Panc1 (cell line): ENCODE measurements around the gene PPIL6. TPM values are rescaled to one million over a fixed set of nuclear protein-coding genes. Genes with fewer than 3 reads are reported as not detected.

Experiments
- ATAC-seq: fragments of 200-7000 bp; cut with Tn5 transposase; 2 replicates; pipeline ENCODE4 v1.9.1; 2020; ENCODE audit warnings: mild to moderate bottlenecking, moderate library complexity
- BruUV-seq: library from RNA; stranded (reverse); fragments of 400-500 nt; replicated peaks from 2 replicates; lab custom pipeline; 2021; lab: Mats Ljungman, UMichigan
- CTCF ChIA-PET: fragments of 300-600 bp; sonication (Branson Sonifier 250); formaldehyde crosslinking; loops from one replicate; lab custom pipeline; 2022; ENCODE audit warnings: antibody characterized with exemption; lab: Charles Lee
- POLR2A ChIA-PET: fragments of 300-600 bp; sonication (Branson Sonifier 250); formaldehyde crosslinking; loops from one replicate; lab custom pipeline; 2022; ENCODE audit warnings: antibody characterized with exemption; lab: Charles Lee
- DNase-seq: peaks from one replicate; pipeline ENCODE4 v3.0.0-alpha.2; 2010; ENCODE audit warnings: low read depth, low spot score
- H3K27ac ChIP-seq: 2 replicates; pipeline ENCODE4 v1.5.1; 2011; ENCODE audit warnings: mild to moderate bottlenecking, low read length, inconsistent platforms
- H3K27me3 ChIP-seq: fragments of 200-500 bp; sonication (Bioruptor generic); 2 replicates; pipeline ENCODE4 v1.6.0; 2014; ENCODE audit warnings: low read length, inconsistent platforms; ENCODE audit not compliant: control insufficient read depth, insufficient read depth
- H3K36me3 ChIP-seq: fragments of 200-500 bp; sonication (Bioruptor generic); 2 replicates; pipeline ENCODE4 v1.5.1; 2014; ENCODE audit warnings: inconsistent platforms, mild to moderate bottlenecking, low read length, moderate library complexity; ENCODE audit not compliant: control insufficient read depth, insufficient read depth
- H3K4me1 ChIP-seq: 2 replicates; pipeline ENCODE4 v1.5.1; 2011; ENCODE audit warnings: inconsistent platforms, mild to moderate bottlenecking, low read length, moderate library complexity; ENCODE audit not compliant: control insufficient read depth, insufficient read depth
- H3K4me3 ChIP-seq, 2 experiments: 2 replicates each; pipeline ENCODE4 v1.5.1; 2011 to 2012; ENCODE audit warnings: low read depth in 2 of 2, low read length in 2 of 2, mild to moderate bottlenecking in 2 of 2, inconsistent platforms in 1 of 2, moderate library complexity in 1 of 2
- H3K9me3 ChIP-seq: fragments of 200-500 bp; sonication (Bioruptor generic); 2 replicates; pipeline ENCODE4 v1.5.1; 2014; ENCODE audit warnings: low read depth, mild to moderate bottlenecking, inconsistent platforms, low read length, moderate library complexity; ENCODE audit not compliant: control insufficient read depth, insufficient read depth
- SIN3A ChIP-seq: IDR thresholded peaks from 2 replicates; pipeline ENCODE4 v1.6.1; 2012; ENCODE audit warnings: low read depth, mild to moderate bottlenecking, low read length, moderate library complexity, borderline replicate concordance; ENCODE audit not compliant: insufficient read depth
- TCF7L2 ChIP-seq: IDR thresholded peaks from 2 replicates; pipeline ENCODE4 v1.6.1; 2011; ENCODE audit warnings: mild to moderate bottlenecking, low read depth, low read length, inconsistent platforms
- in situ Hi-C: cut with HindIII; loops from 2 replicates; pipeline ENCODE4 v1.10.0; 2016; ENCODE audit warnings: low sequenced_read_pairs, low pct_unique_long_range_greater_than_20kb
- intact Hi-C: fragments of 100-400 bp; cut with micrococcal nuclease; formaldehyde crosslinking; loops from one replicate; pipeline ENCODE4 v1.10.0; 2022; ENCODE audit not compliant: unreplicated experiment
- total RNA-seq: library from RNA; stranded (reverse); gene quantifications from one replicate; pipeline ENCODE4 v1.2.1, GENCODE V29; 2021; ENCODE audit not compliant: unreplicated experiment
- TF ChIP-seq, protein P1 (sequence below): fragments of 450-650 bp; IDR thresholded peaks from 2 replicates; pipeline ENCODE4 v1.5.1; 2017; ENCODE audit warnings: mild to moderate bottlenecking
- TF ChIP-seq, protein P2 (sequence below), 2 experiments: IDR thresholded peaks; 2 replicates each; pipeline ENCODE4 v1.6.1; 2011 to 2012; ENCODE audit warnings: low read depth in 2 of 2, control low read depth in 1 of 2, low read length in 1 of 2, mild to moderate bottlenecking in 1 of 2, moderate library complexity in 1 of 2; ENCODE audit not compliant: insufficient read depth in 1 of 2

PPIL6 gene
- total RNA-seq, 1 experiment from 2014 or later, result 2.2 TPM

- in situ Hi-C loops, result no loop called here
- H3K27ac ChIP-seq, result peak overlapping the region; percentile 90
- ATAC-seq, result peak; percentile 8
Observed at GRCh38 chr6:109454496-109455436, 14.3 kb upstream of the PPIL6 start.

DNA sequence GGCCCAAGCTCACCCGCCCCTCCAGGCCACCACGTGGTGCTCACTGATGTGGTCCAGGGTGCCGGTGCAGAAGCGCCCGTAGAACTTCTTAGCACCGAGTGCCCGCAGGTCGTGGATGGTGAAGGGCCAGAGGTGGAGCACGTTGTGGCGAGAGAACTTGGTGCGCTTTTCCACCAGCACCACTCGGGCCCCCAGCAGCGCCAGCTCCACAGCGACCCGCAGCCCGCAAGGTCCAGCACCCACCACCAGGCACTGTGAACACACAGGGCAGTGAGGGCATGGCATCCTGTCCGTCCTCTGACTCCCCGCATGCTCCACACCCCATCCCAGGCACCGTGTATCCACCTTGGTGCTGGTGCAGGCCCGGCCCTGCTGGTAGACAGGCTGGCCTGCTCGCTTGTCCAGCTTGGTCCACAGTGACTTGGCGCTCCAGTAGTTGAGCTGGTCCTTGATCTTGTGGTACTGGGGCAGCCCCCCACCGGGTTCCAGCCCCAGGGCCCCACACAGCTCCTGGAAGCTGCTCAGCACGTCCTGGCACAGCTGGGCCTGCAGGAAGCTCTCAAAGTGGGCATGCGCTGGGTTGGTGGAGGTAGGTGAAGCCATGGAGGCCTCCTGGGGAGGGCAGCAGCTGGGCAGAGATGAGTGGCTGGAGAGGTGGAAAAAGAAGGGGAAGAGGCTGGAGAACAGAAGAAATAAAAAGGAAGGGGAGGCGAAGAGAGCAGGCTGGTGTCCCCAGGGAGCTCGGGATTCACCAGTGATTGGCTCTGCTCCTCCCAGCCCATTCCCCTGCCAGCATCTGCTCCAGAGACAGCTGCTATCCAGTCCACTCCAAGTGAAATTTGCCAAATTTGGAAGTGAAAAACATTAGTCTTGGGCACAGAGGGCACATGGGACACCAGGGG is 13.4 kb upstream of the PPIL6 start:
- CTCF ChIA-PET, result interaction anchor here (0.7 kb wide), 1 partner anchor 266 kb away, joined by 3 read pairs; no protein-coding TSS in a partner anchor
- no peak for TF ChIP-seq TCF7L2
- intact Hi-C loops, result no loop called here
- H3K4me3 ChIP-seq, result peak overlapping the region in 1 of 2 experiments; percentile 74; a peak in 3 of 4 replicates
- no peaks in the 10 kb centered on the region for H3K9me3 ChIP-seq
- ATAC-seq (no peak), DNase-seq (no peak)
- in situ Hi-C loops, result no loop called here
- POLR2A ChIA-PET, result interaction anchor here (0.7 kb wide), 1 partner anchor 154 kb away, joined by 4 read pairs; no protein-coding TSS in a partner anchor
- no peaks in the 10 kb centered on the region for H3K36me3 ChIP-seq
- H3K27ac ChIP-seq, result peak overlapping the region; percentile 58; the same call in 1 of the 2 replicates
- no peaks in the 10 kb centered on the region for H3K27me3 ChIP-seq
- peaks cover 22% of the 10 kb centered on the region for H3K4me1 ChIP-seq
- BruUV-seq, result no TSS peak

More at GRCh38 chr6:109454496-109455436, 14.3 kb upstream of the PPIL6 start:
- Histone ChIP-seq H3K4me1 (peaks cover 22% of the 10 kb centered on the region), H3K4me3 (peak overlapping the region; percentile 74 to 91), H3K36me3 (no peaks in the 10 kb centered on the region), H3K27me3 (no peaks in the 10 kb centered on the region), H3K9me3 (no peaks in the 10 kb centered on the region)
- intact Hi-C loops, result no loop called here
- TF ChIP-seq, protein P1, sequence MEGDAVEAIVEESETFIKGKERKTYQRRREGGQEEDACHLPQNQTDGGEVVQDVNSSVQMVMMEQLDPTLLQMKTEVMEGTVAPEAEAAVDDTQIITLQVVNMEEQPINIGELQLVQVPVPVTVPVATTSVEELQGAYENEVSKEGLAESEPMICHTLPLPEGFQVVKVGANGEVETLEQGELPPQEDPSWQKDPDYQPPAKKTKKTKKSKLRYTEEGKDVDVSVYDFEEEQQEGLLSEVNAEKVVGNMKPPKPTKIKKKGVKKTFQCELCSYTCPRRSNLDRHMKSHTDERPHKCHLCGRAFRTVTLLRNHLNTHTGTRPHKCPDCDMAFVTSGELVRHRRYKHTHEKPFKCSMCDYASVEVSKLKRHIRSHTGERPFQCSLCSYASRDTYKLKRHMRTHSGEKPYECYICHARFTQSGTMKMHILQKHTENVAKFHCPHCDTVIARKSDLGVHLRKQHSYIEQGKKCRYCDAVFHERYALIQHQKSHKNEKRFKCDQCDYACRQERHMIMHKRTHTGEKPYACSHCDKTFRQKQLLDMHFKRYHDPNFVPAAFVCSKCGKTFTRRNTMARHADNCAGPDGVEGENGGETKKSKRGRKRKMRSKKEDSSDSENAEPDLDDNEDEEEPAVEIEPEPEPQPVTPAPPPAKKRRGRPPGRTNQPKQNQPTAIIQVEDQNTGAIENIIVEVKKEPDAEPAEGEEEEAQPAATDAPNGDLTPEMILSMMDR, result no peak
- no peak for TF ChIP-seq SIN3A
- peak; percentile 66 for TF ChIP-seq TCF7L2
- POLR2A ChIA-PET, result interaction anchor here (0.7 to 1.8 kb wide), 2 partner anchors 12 to 153 kb away, joined by 4 to 6 read pairs; no protein-coding TSS in a partner anchor
- BruUV-seq, result no TSS peak
- DNase-seq, result no peak
- CTCF ChIA-PET, result interaction anchor here (0.7 kb wide), 1 partner anchor 267 kb away, joined by 3 read pairs; no protein-coding TSS in a partner anchor

DNA sequence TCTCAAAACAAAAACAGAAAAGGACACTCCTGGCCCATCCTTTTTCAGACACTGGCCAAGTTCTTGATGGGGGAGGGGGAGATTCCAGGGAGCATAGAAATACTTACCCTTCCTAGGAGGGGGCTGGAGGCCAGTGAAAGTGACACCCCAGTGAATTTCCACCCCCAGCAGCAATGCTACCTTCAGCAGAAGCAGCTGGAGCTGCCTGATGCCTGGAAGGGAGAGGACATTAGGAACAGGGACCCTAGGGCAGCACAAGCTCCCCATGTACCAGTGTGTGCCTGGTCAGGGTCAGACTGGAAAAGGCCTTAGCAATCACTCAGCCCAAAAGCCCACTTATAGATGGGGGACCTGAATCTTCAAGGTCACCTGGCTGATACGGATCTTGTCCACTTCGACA is 12.7 kb upstream of the PPIL6 start:
- in situ Hi-C loops, result no loop called here
- CTCF ChIA-PET, result no interaction called here

More for the DNA sequence above, 12.7 kb upstream of the PPIL6 start:
- BruUV-seq, result no TSS peak
- Histone ChIP-seq H3K4me3 (no peak overlapping the region), H3K36me3 (no peaks in the 10 kb centered on the region), H3K4me1 (peaks cover 22% of the 10 kb centered on the region), H3K9me3 (no peaks in the 10 kb centered on the region), H3K27ac (no peak overlapping the region), H3K27me3 (no peaks in the 10 kb centered on the region)
- POLR2A ChIA-PET, result no interaction called here
- ATAC-seq (no peak), DNase-seq (no peak)
- TF ChIP-seq TCF7L2 (no peak), SIN3A (no peak)
- TF ChIP-seq, protein P2, sequence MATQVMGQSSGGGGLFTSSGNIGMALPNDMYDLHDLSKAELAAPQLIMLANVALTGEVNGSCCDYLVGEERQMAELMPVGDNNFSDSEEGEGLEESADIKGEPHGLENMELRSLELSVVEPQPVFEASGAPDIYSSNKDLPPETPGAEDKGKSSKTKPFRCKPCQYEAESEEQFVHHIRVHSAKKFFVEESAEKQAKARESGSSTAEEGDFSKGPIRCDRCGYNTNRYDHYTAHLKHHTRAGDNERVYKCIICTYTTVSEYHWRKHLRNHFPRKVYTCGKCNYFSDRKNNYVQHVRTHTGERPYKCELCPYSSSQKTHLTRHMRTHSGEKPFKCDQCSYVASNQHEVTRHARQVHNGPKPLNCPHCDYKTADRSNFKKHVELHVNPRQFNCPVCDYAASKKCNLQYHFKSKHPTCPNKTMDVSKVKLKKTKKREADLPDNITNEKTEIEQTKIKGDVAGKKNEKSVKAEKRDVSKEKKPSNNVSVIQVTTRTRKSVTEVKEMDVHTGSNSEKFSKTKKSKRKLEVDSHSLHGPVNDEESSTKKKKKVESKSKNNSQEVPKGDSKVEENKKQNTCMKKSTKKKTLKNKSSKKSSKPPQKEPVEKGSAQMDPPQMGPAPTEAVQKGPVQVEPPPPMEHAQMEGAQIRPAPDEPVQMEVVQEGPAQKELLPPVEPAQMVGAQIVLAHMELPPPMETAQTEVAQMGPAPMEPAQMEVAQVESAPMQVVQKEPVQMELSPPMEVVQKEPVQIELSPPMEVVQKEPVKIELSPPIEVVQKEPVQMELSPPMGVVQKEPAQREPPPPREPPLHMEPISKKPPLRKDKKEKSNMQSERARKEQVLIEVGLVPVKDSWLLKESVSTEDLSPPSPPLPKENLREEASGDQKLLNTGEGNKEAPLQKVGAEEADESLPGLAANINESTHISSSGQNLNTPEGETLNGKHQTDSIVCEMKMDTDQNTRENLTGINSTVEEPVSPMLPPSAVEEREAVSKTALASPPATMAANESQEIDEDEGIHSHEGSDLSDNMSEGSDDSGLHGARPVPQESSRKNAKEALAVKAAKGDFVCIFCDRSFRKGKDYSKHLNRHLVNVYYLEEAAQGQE (IDR thresholded peaks at IDR 0.05; ENCODE audit: insufficient read depth in 1 of 2, low read depth in 2 of 2, low read length in 1 of 2), result no peak
- intact Hi-C loops, result no loop called here
